Prostate gland (tissue), 2 donors: ENCODE results near the gene RAD51B. TPM values are rescaled to one million over a fixed set of nuclear protein-coding genes. Genes with fewer than 3 reads are reported as not detected.

ENCODE experiments used
- DNase-seq: peaks from one replicate; pipeline ENCODE4 v3.0.0-alpha.2; 2019; ENCODE audit warnings: low spot score
- H3K27ac ChIP-seq, 2 donors: fragments of 200-600 bp; sonication (generic); 2 replicates each; pipeline ENCODE4 v1.5.1; 2017 to 2019
- H3K27me3 ChIP-seq: fragments of 200-600 bp; sonication (generic); replicated peaks from 2 replicates; pipeline ENCODE4 v1.5.1; 2019; ENCODE audit not compliant: insufficient read depth
- H3K36me3 ChIP-seq, 2 donors: fragments of 200-600 bp; sonication (generic); 1 replicate in 1 of 2; 2 replicates in 1 of 2; pipeline versions ENCODE4 v1.5.1 to v1.8.1; 2017 to 2019
- H3K4me1 ChIP-seq: fragments of 200-600 bp; sonication (generic); replicated peaks from 2 replicates; pipeline ENCODE4 v1.5.1; 2019
- H3K4me3 ChIP-seq, 2 donors: fragments of 200-600 bp; sonication (generic); 2 replicates each; pipeline ENCODE4 v1.5.1; 2017 to 2019
- H3K9me3 ChIP-seq: fragments of 200-600 bp; sonication (generic); 2 replicates; pipeline ENCODE4 v1.5.1; 2017
- CTCF ChIP-seq, 4 experiments: fragments of 200-600 bp in 2 of 4; fragments of 450-650 bp in 2 of 4; sonication (generic) in 2 of 4; IDR thresholded peaks; 1 replicate in 3 of 4; 2 replicates in 1 of 4; pipeline ENCODE4 v1.5.1; 2016 to 2019; ENCODE audit warnings: antibody characterized with exemption in 4 of 4, mild to moderate bottlenecking in 2 of 4, moderate library complexity in 2 of 4
- POLR2A ChIP-seq: fragments of 450-650 bp; IDR thresholded peaks from one replicate; pipeline ENCODE4 v1.6.1; 2016; ENCODE audit warnings: antibody characterized with exemption, mild to moderate bottlenecking
- POLR2AphosphoS5 ChIP-seq: sonication (generic); formaldehyde crosslinking; IDR thresholded peaks from one replicate; pipeline ENCODE4 v1.6.1; 2017; ENCODE audit warnings: antibody characterized with exemption
- WGBS: methylation state at CpG from one replicate; pipeline ENCODE4 v1.1.5; 2018; 5-methylcytosine and 5-hydroxymethylcytosine counted together
- intact Hi-C: fragments of 100-400 bp; cut with DNase I; formaldehyde crosslinking; loops from one replicate; pipeline ENCODE4 v1.14.2; 2022
- total RNA-seq, 2 donors: library from RNA; depleted of rRNA; stranded (reverse); fragments of >200 nt; gene quantifications; one replicate each; pipeline ENCODE4 v1.1.0, GENCODE V29; 2016

RAD51B gene
- total RNA-seq, 2 donors from 2014 or later = 14.9 to 35.8 TPM

GRCh38 chr14:68016255-68016914, 196.8 kb downstream of the RAD51B start:
- H3K9me3 ChIP-seq = no peaks in the 10 kb centered on the region
- TF ChIP-seq POLR2A = no peak
- no peak for TF ChIP-seq CTCF (IDR thresholded peaks at IDR 0.05)
- TF ChIP-seq POLR2AphosphoS5 = no peak
- H3K4me3 ChIP-seq = no peak overlapping the region
- no peak overlapping the region for H3K27ac ChIP-seq
- intact Hi-C loops = no loop called here
- DNase-seq = no peak
- no peaks in the 10 kb centered on the region for H3K4me1 ChIP-seq
- no peaks in the 10 kb centered on the region for H3K27me3 ChIP-seq
- H3K36me3 ChIP-seq = no peaks in the 10 kb centered on the region

- DNase-seq = no peak
- WGBS = 73% methylated on average over 1 of the region's 1 CpG
- no peak for TF ChIP-seq POLR2A
- TF ChIP-seq CTCF (IDR thresholded peaks at IDR 0.05) = no peak
- no peak for TF ChIP-seq POLR2AphosphoS5
- no peaks in the 10 kb centered on the region for H3K27me3 ChIP-seq
- H3K27ac ChIP-seq = no peak overlapping the region
- intact Hi-C loops = no loop called here
- H3K4me3 ChIP-seq = no peak overlapping the region
- H3K36me3 ChIP-seq = no peaks in the 10 kb centered on the region
- no peaks in the 10 kb centered on the region for H3K4me1 ChIP-seq
- no peaks in the 10 kb centered on the region for H3K9me3 ChIP-seq
Observed at GRCh38 chr14:68018598-68018997, 199.0 kb downstream of the RAD51B start.

- Histone ChIP-seq H3K4me1 (no peaks in the 10 kb centered on the region), H3K27ac (no peak overlapping the region), H3K4me3 (no peak overlapping the region), H3K36me3 (no peaks in the 10 kb centered on the region), H3K9me3 (no peaks in the 10 kb centered on the region), H3K27me3 (no peaks in the 10 kb centered on the region)
- no peak for DNase-seq
- TF ChIP-seq CTCF (IDR thresholded peaks at IDR 0.05) = no peak
- no peak for TF ChIP-seq POLR2A
- TF ChIP-seq POLR2AphosphoS5 = no peak
- intact Hi-C loops = no loop called here
- WGBS = 98% methylated on average over 1 of the region's 1 CpG
Observed at GRCh38 chr14:68020493-68020892, 200.9 kb downstream of the RAD51B start.

- no peak for DNase-seq
Observed at GRCh38 chr14:68020999-68021663, 201.6 kb downstream of the RAD51B start.

More at GRCh38 chr14:68020999-68021663, 201.6 kb downstream of the RAD51B start:
- Histone ChIP-seq H3K27me3 (no peaks in the 10 kb centered on the region), H3K27ac (no peak overlapping the region), H3K9me3 (no peaks in the 10 kb centered on the region), H3K4me3 (no peak overlapping the region), H3K4me1 (no peaks in the 10 kb centered on the region), H3K36me3 (no peaks in the 10 kb centered on the region)
- WGBS = 35% methylated on average over 4 of the region's 4 CpGs
- TF ChIP-seq POLR2A (no peak), POLR2AphosphoS5 (no peak), CTCF (IDR thresholded peaks at IDR 0.05) (no peak)
- intact Hi-C loops = no loop called here
